Nephron (organoid): ENCODE measurements around the gene TMED7.

Experiments
- H3K27ac Mint-ChIP-seq, 3 experiments: 2 replicates each; pipeline ENCODE4 v1.8.0; 2020; ENCODE audit warnings: mixed read lengths in 3 of 3, mild to moderate bottlenecking in 2 of 3, moderate library complexity in 1 of 3
- H3K27me3 Mint-ChIP-seq: 2 replicates; pipeline ENCODE4 v1.8.0; 2021; ENCODE audit warnings: low read depth, mild to moderate bottlenecking, moderate library complexity, mixed read lengths
- H3K36me3 Mint-ChIP-seq: 2 replicates; pipeline ENCODE4 v1.8.0; 2020; ENCODE audit warnings: low read depth, mixed read lengths
- H3K4me1 Mint-ChIP-seq: 2 replicates; pipeline ENCODE4 v1.8.0; 2020; ENCODE audit warnings: mixed read lengths
- H3K4me3 Mint-ChIP-seq, 3 experiments: 2 replicates each; pipeline ENCODE4 v1.8.0; 2020; ENCODE audit warnings: mild to moderate bottlenecking in 3 of 3, mixed read lengths in 3 of 3, moderate library complexity in 2 of 3
- H3K9me3 Mint-ChIP-seq: 2 replicates; pipeline ENCODE4 v1.8.0; 2020; ENCODE audit warnings: mixed read lengths
- CTCF ChIP-seq, 3 experiments: fragments of 200-600 bp; sonication (generic); IDR thresholded peaks; one replicate each; pipeline ENCODE4 v1.5.0; 2021; ENCODE audit warnings: antibody characterized with exemption in 3 of 3; ENCODE audit not compliant: unreplicated experiment in 3 of 3

TMED7 gene

GRCh38 chr5:115588640-115589039 lies 37.2 kb downstream of the TMED7 start:
- Mint-ChIP-seq H3K27me3 (no peaks in the 10 kb centered on the region), H3K9me3 (no peaks in the 10 kb centered on the region), H3K27ac (no peak overlapping the region), H3K4me1 (no peaks in the 10 kb centered on the region), H3K36me3 (no peaks in the 10 kb centered on the region), H3K4me3 (no peak overlapping the region)
- TF ChIP-seq CTCF (IDR thresholded peaks at IDR 0.05; ENCODE audit: unreplicated experiment in 3 of 3), result no peak

- TF ChIP-seq CTCF (IDR thresholded peaks at IDR 0.05; ENCODE audit: unreplicated experiment in 3 of 3), result peak; percentile 64 to 75 (median 64)
- Mint-ChIP-seq H3K4me3 (no peak overlapping the region), H3K9me3 (no peaks in the 10 kb centered on the region), H3K4me1 (no peaks in the 10 kb centered on the region), H3K36me3 (no peaks in the 10 kb centered on the region), H3K27ac (no peak overlapping the region), H3K27me3 (no peaks in the 10 kb centered on the region)
Measured at GRCh38 chr5:115586525-115587146, 39.2 kb downstream of the TMED7 start.

GRCh38 chr5:115585265-115585664 lies 40.6 kb downstream of the TMED7 start:
- H3K27ac Mint-ChIP-seq, result no peak overlapping the region
- no peaks in the 10 kb centered on the region for H3K4me1 Mint-ChIP-seq
- H3K36me3 Mint-ChIP-seq, result no peaks in the 10 kb centered on the region
- no peak for TF ChIP-seq CTCF (IDR thresholded peaks at IDR 0.05; ENCODE audit: unreplicated experiment in 3 of 3)
- H3K9me3 Mint-ChIP-seq, result no peaks in the 10 kb centered on the region
- no peaks in the 10 kb centered on the region for H3K27me3 Mint-ChIP-seq
- no peak overlapping the region for H3K4me3 Mint-ChIP-seq

- no peak overlapping the region for H3K4me3 Mint-ChIP-seq
- H3K9me3 Mint-ChIP-seq, result no peaks in the 10 kb centered on the region
- H3K27ac Mint-ChIP-seq, result no peak overlapping the region
- H3K36me3 Mint-ChIP-seq, result no peaks in the 10 kb centered on the region
- no peaks in the 10 kb centered on the region for H3K4me1 Mint-ChIP-seq
- TF ChIP-seq CTCF (IDR thresholded peaks at IDR 0.05; ENCODE audit: unreplicated experiment in 3 of 3), result no peak
- no peaks in the 10 kb centered on the region for H3K27me3 Mint-ChIP-seq
Measured at GRCh38 chr5:115584501-115584900, 41.3 kb downstream of the TMED7 start.

- H3K4me1 Mint-ChIP-seq, result no peaks in the 10 kb centered on the region
- no peaks in the 10 kb centered on the region for H3K36me3 Mint-ChIP-seq
- no peaks in the 10 kb centered on the region for H3K27me3 Mint-ChIP-seq
- no peak for TF ChIP-seq CTCF (IDR thresholded peaks at IDR 0.05; ENCODE audit: unreplicated experiment in 3 of 3)
- no peaks in the 10 kb centered on the region for H3K9me3 Mint-ChIP-seq
- no peak overlapping the region for H3K27ac Mint-ChIP-seq
- no peak overlapping the region for H3K4me3 Mint-ChIP-seq
Measured at GRCh38 chr5:115583474-115583873, 42.4 kb downstream of the TMED7 start.

GRCh38 chr5:115580941-115581340 lies 44.9 kb downstream of the TMED7 start:
- Mint-ChIP-seq H3K36me3 (no peaks in the 10 kb centered on the region), H3K27ac (no peak overlapping the region), H3K4me1 (no peaks in the 10 kb centered on the region), H3K27me3 (no peaks in the 10 kb centered on the region), H3K9me3 (peaks cover 8% of the 10 kb centered on the region), H3K4me3 (no peak overlapping the region)
- TF ChIP-seq CTCF (IDR thresholded peaks at IDR 0.05; ENCODE audit: unreplicated experiment in 3 of 3), result no peak
